Measurements from ENCODE around the gene ASIC3. TPM values are rescaled to one million over a fixed set of nuclear protein-coding genes. Genes with fewer than 3 reads are reported as not detected.

The ASIC3 gene
- total and polyA plus RNA-seq, 2 donors (not counting 3 experiments of a cell fraction or from before 2014, with no cell fraction given), result 0.69 to 0.70 TPM

GRCh38 chr7:151015967-151016366, 32.4 kb upstream of the ASIC3 start:
- Histone ChIP-seq H3K9ac (replicated peaks; ENCODE audit: extremely low read depth, insufficient read depth, low read length) (no peak overlapping the region), H3K27me3 (ENCODE audit: control insufficient read depth in 2 of 2, insufficient read depth in 2 of 2, low read length in 2 of 2) (peaks cover 10 to 14% of the 10 kb centered on the region in 2 experiments), H4K20me1 (replicated peaks; ENCODE audit: control insufficient read depth, extremely low read depth, insufficient read depth, low read length) (no peaks in the 10 kb centered on the region), H3K4me1 (ENCODE audit: control insufficient read depth, extremely low read depth, insufficient read depth, low read length) (peaks cover 15% of the 10 kb centered on the region), H3K9me1 (replicated peaks; ENCODE audit: control insufficient read depth, extremely low read depth, insufficient read depth, low read length) (no peaks in the 10 kb centered on the region), H3K9me3 (replicated peaks; ENCODE audit: control insufficient read depth, insufficient read depth, low read length) (no peaks in the 10 kb centered on the region), H3K4me2 (ENCODE audit: insufficient read depth, low read length) (no peak overlapping the region), H2AFZ (ENCODE audit: low read depth, low read length) (no peak overlapping the region), H3K36me3 (ENCODE audit: control insufficient read depth in 2 of 2, extremely low read depth in 1 of 2, insufficient read depth in 2 of 2, low read length in 2 of 2) (peaks cover 0 to 16% of the 10 kb centered on the region in 2 experiments), H3K4me3 (replicated peaks in 1 of 3; ENCODE audit: insufficient read depth in 1 of 3, low read depth in 1 of 3, low read length in 3 of 3) (no peak overlapping the region), H3K79me2 (ENCODE audit: control insufficient read depth, insufficient read depth, low read length) (no peaks in the 10 kb centered on the region), H3K27ac (ENCODE audit: insufficient read depth, low read depth, low read length) (no peak overlapping the region)
- intact Hi-C loops (cut with micrococcal nuclease), result no loop called here
- no TSS peak for BruUV-seq (replicated peaks)
- no peak for DNase-seq (ENCODE audit: low read depth, low spot score)
- no peak for FAIRE-seq
- ChIA-PET CTCF (interaction anchor here (1.3 to 8.8 kb wide), 2 partner anchors 8 to 47 kb away, joined by 3 to 107 read pairs; no protein-coding TSS in a partner anchor), POLR2A (no interaction called here)
- TF ChIP-seq POLR2AphosphoS5 (IDR thresholded peaks at IDR 0.05; ENCODE audit: insufficient read depth, low read depth, low read length) (no peak), POLR2A (IDR thresholded peaks at IDR 0.05; ENCODE audit: low read depth, low read length) (peak; percentile 17)
- dilution Hi-C loops (cut with MboI; ENCODE audit: extremely low pct_ligation_motif_present, low sequenced_read_pairs), result no loop called here

- BruUV-seq (replicated peaks), result no TSS peak
- DNase-seq (ENCODE audit: low read depth, low spot score) (no peak), FAIRE-seq (no peak)
- Histone ChIP-seq H3K4me3 (replicated peaks in 1 of 3; ENCODE audit: insufficient read depth in 1 of 3, low read depth in 1 of 3, low read length in 3 of 3) (no peak overlapping the region), H3K4me2 (ENCODE audit: insufficient read depth, low read length) (no peak overlapping the region), H3K36me3 (ENCODE audit: control insufficient read depth in 2 of 2, extremely low read depth in 1 of 2, insufficient read depth in 2 of 2, low read length in 2 of 2) (peaks cover 0 to 16% of the 10 kb centered on the region in 2 experiments), H3K4me1 (ENCODE audit: control insufficient read depth, extremely low read depth, insufficient read depth, low read length) (peaks cover 15% of the 10 kb centered on the region), H3K9me1 (replicated peaks; ENCODE audit: control insufficient read depth, extremely low read depth, insufficient read depth, low read length) (no peaks in the 10 kb centered on the region), H3K79me2 (ENCODE audit: control insufficient read depth, insufficient read depth, low read length) (no peaks in the 10 kb centered on the region), H3K9me3 (replicated peaks; ENCODE audit: control insufficient read depth, insufficient read depth, low read length) (no peaks in the 10 kb centered on the region), H3K9ac (replicated peaks; ENCODE audit: extremely low read depth, insufficient read depth, low read length) (no peak overlapping the region), H3K27me3 (ENCODE audit: control insufficient read depth in 2 of 2, insufficient read depth in 2 of 2, low read length in 2 of 2) (peaks cover 10 to 14% of the 10 kb centered on the region in 2 experiments), H2AFZ (ENCODE audit: low read depth, low read length) (no peak overlapping the region), H3K27ac (ENCODE audit: insufficient read depth, low read depth, low read length) (no peak overlapping the region), H4K20me1 (replicated peaks; ENCODE audit: control insufficient read depth, extremely low read depth, insufficient read depth, low read length) (no peaks in the 10 kb centered on the region)
- intact Hi-C loops (cut with micrococcal nuclease), result no loop called here
- CTCF ChIA-PET, result interaction anchor here (0.7 to 8.8 kb wide), 6 partner anchors 8 to 54 kb away, joined by 3 to 107 read pairs (median 7); no protein-coding TSS in a partner anchor
- dilution Hi-C loops (cut with MboI; ENCODE audit: extremely low pct_ligation_motif_present, low sequenced_read_pairs), result no loop called here
- no peak for TF ChIP-seq POLR2A (IDR thresholded peaks at IDR 0.05; ENCODE audit: low read depth, low read length)
- no peak for TF ChIP-seq EZH2 (IDR thresholded peaks at IDR 0.05; ENCODE audit: borderline replicate concordance, low read depth, low read length, severe bottlenecking)
- no peak for TF ChIP-seq GATA2 (IDR thresholded peaks at IDR 0.05; ENCODE audit: insufficient read depth, insufficient read length, low read depth, low read length)
- no peak for TF ChIP-seq FOS (IDR thresholded peaks at IDR 0.05; ENCODE audit: borderline replicate concordance, insufficient read depth, low read length)
- no peak for TF ChIP-seq MYC (IDR thresholded peaks at IDR 0.05; ENCODE audit: low read depth, low read length)
- no peak for TF ChIP-seq MAX (IDR thresholded peaks at IDR 0.05; ENCODE audit: insufficient read depth, insufficient read length)
- TF ChIP-seq POLR2AphosphoS5 (IDR thresholded peaks at IDR 0.05; ENCODE audit: insufficient read depth, low read depth, low read length), result no peak
- TF ChIP-seq JUN (IDR thresholded peaks at IDR 0.05; ENCODE audit: borderline replicate concordance, insufficient read depth, insufficient read length, low read depth), result no peak
- TF ChIP-seq CTCF (IDR thresholded peaks at IDR 0.05; ENCODE audit: extremely low read depth in 1 of 2, insufficient read depth in 1 of 2, low read depth in 1 of 2, low read length in 2 of 2), result no peak
- POLR2A ChIA-PET, result no interaction called here
Measured at GRCh38 chr7:151016505-151016904, 31.8 kb upstream of the ASIC3 start.

All from endothelial cell of umbilical vein (primary cell).